Caco-2 (cell line): ENCODE results near the gene NSG1. TPM values are rescaled to one million over a fixed set of nuclear protein-coding genes. Genes with fewer than 3 reads are reported as not detected.

Experiments used
- BruUV-seq: library from RNA; stranded (reverse); fragments of 400-500 nt; replicated peaks from 2 replicates; lab custom pipeline; 2021; lab: Mats Ljungman, UMichigan
- CTCF ChIA-PET: fragments of 300-600 bp; sonication (Branson Sonifier 250); formaldehyde crosslinking; loops from one replicate; lab custom pipeline; 2022; ENCODE audit warnings: antibody characterized with exemption; lab: Charles Lee
- POLR2A ChIA-PET: fragments of 300-600 bp; sonication (Branson Sonifier 250); formaldehyde crosslinking; loops from one replicate; lab custom pipeline; 2022; ENCODE audit warnings: antibody characterized with exemption; lab: Charles Lee
- DNase-seq, 2 experiments: peaks; one replicate each; pipeline versions ENCODE4 v3.0.0 to v3.0.0-alpha.2; 2020 to 2022
- H3K27me3 ChIP-seq: replicated peaks from 2 replicates; pipeline ENCODE4 v1.6.0; 2011; ENCODE audit warnings: low read length; ENCODE audit not compliant: control insufficient read depth, insufficient read depth
- H3K36me3 ChIP-seq: 2 replicates; pipeline ENCODE4 v1.5.1; 2011; ENCODE audit warnings: low read length; ENCODE audit not compliant: control insufficient read depth, insufficient read depth
- H3K4me1 ChIP-seq: fragments of 250-450 bp; sonication (Bioruptor Pico); 2 replicates; pipeline ENCODE4 v1.5.1; 2020; ENCODE audit warnings: mild to moderate bottlenecking
- H3K4me3 ChIP-seq: 2 replicates; pipeline ENCODE4 v1.5.1; 2011; ENCODE audit warnings: low read depth, mild to moderate bottlenecking, control low read depth, low read length
- H3K9me3 ChIP-seq: fragments of 250-450 bp; sonication (Bioruptor Pico); 2 replicates; pipeline ENCODE4 v1.5.1; 2020; ENCODE audit warnings: mild to moderate bottlenecking, moderate library complexity
- H3K27ac Mint-ChIP-seq: one replicate; pipeline ENCODE4 v1.8.0; 2022; ENCODE audit warnings: mixed read lengths; ENCODE audit not compliant: unreplicated experiment
- H3K27me3 Mint-ChIP-seq: one replicate; pipeline ENCODE4 v1.8.0; 2022; ENCODE audit warnings: mixed read lengths; ENCODE audit not compliant: insufficient read depth, unreplicated experiment
- H3K36me3 Mint-ChIP-seq: one replicate; pipeline ENCODE4 v1.8.0; 2022; ENCODE audit warnings: mild to moderate bottlenecking, mixed read lengths; ENCODE audit not compliant: insufficient read depth, unreplicated experiment
- H3K4me1 Mint-ChIP-seq: one replicate; pipeline ENCODE4 v1.8.0; 2022; ENCODE audit warnings: low read depth, mixed read lengths; ENCODE audit not compliant: unreplicated experiment
- H3K4me3 Mint-ChIP-seq: one replicate; pipeline ENCODE4 v1.8.0; 2022; ENCODE audit warnings: mild to moderate bottlenecking, moderate library complexity, mixed read lengths; ENCODE audit not compliant: unreplicated experiment
- H3K9me3 Mint-ChIP-seq: one replicate; pipeline ENCODE4 v1.8.0; 2022; ENCODE audit warnings: mixed read lengths; ENCODE audit not compliant: unreplicated experiment
- CTCF ChIP-seq, 2 experiments: fragments of 200-600 bp in 1 of 2; IDR thresholded peaks; 1 replicate in 1 of 2; 2 replicates in 1 of 2; pipeline versions ENCODE4 v1.5.1 to v1.8.0; 2011 to 2022; ENCODE audit warnings: antibody characterized with exemption in 1 of 2, control low read depth in 1 of 2, inconsistent platforms in 1 of 2, low read depth in 1 of 2, low read length in 1 of 2, mild to moderate bottlenecking in 1 of 2, moderate library complexity in 1 of 2; ENCODE audit not compliant: insufficient read depth in 1 of 2, severe bottlenecking in 1 of 2, unreplicated experiment in 1 of 2
- intact Hi-C: fragments of 100-400 bp; cut with micrococcal nuclease; formaldehyde crosslinking; loops from one replicate; pipeline ENCODE4 v1.10.0; 2022; ENCODE audit not compliant: unreplicated experiment
- total RNA-seq: library from RNA; stranded (reverse); gene quantifications from 2 replicates; pipeline ENCODE4 v1.2.3, GENCODE V29; 2022

Gene NSG1
- total RNA-seq, 1 experiment from 2014 or later: 7.2 TPM

GRCh38 chr4:4432341-4433125 is 45.6 kb downstream of the NSG1 start:
- Histone ChIP-seq H3K36me3 (0 out of 2 replicates have a peak, but pooled peaks cover 2% of the 10 kb centered on the region), H3K4me3 (no peak overlapping the region), H3K27me3 (no peaks in the 10 kb centered on the region), H3K9me3 (no peaks in the 10 kb centered on the region), H3K4me1 (peaks cover 4% of the 10 kb centered on the region; the same call in 1 of the 2 replicates)
- no TSS peak for BruUV-seq
- peaks cover 13% of the 10 kb centered on the region for H3K36me3 Mint-ChIP-seq
- intact Hi-C loops: no loop called here
- no peaks in the 10 kb centered on the region for H3K27me3 Mint-ChIP-seq
- no peak for DNase-seq
- no peak overlapping the region for H3K27ac Mint-ChIP-seq
- ChIA-PET CTCF (no interaction called here), POLR2A (no interaction called here)
- no peak overlapping the region for H3K4me3 Mint-ChIP-seq
- no peaks in the 10 kb centered on the region for H3K9me3 Mint-ChIP-seq
- no peak for TF ChIP-seq CTCF (IDR thresholded peaks at IDR 0.05; ENCODE audit: insufficient read depth in 1 of 2, low read depth in 1 of 2, low read length in 1 of 2, severe bottlenecking in 1 of 2, unreplicated experiment in 1 of 2)
- no peaks in the 10 kb centered on the region for H3K4me1 Mint-ChIP-seq

GRCh38 chr4:4433941-4434340 is 47.0 kb downstream of the NSG1 start:
- intact Hi-C loops: no loop called here
- Histone ChIP-seq H3K4me3 (no peak overlapping the region), H3K36me3 (0 out of 2 replicates have a peak, but pooled peaks cover 2% of the 10 kb centered on the region), H3K4me1 (peaks cover 4% of the 10 kb centered on the region; the same call in 1 of the 2 replicates), H3K27me3 (no peaks in the 10 kb centered on the region), H3K9me3 (no peaks in the 10 kb centered on the region)
- TF ChIP-seq CTCF (IDR thresholded peaks at IDR 0.05; ENCODE audit: insufficient read depth in 1 of 2, low read depth in 1 of 2, low read length in 1 of 2, severe bottlenecking in 1 of 2, unreplicated experiment in 1 of 2): no peak
- POLR2A ChIA-PET: no interaction called here
- BruUV-seq: no TSS peak
- Mint-ChIP-seq H3K27me3 (no peaks in the 10 kb centered on the region), H3K4me1 (no peaks in the 10 kb centered on the region), H3K4me3 (no peak overlapping the region), H3K36me3 (peaks cover 13% of the 10 kb centered on the region), H3K9me3 (no peaks in the 10 kb centered on the region), H3K27ac (no peak overlapping the region)
- no peak for DNase-seq
- CTCF ChIA-PET: no interaction called here

- no peaks in the 10 kb centered on the region for H3K27me3 Mint-ChIP-seq
- intact Hi-C loops: no loop called here
- no TSS peak for BruUV-seq
- POLR2A ChIA-PET: no interaction called here
- no peaks in the 10 kb centered on the region for H3K4me1 Mint-ChIP-seq
- H3K36me3 Mint-ChIP-seq: peaks cover 6% of the 10 kb centered on the region
- H3K4me3 ChIP-seq: no peak overlapping the region
- CTCF ChIA-PET: no interaction called here
- no peaks in the 10 kb centered on the region for H3K9me3 ChIP-seq
- no peak overlapping the region for H3K27ac Mint-ChIP-seq
- no peak for TF ChIP-seq CTCF (IDR thresholded peaks at IDR 0.05; ENCODE audit: insufficient read depth in 1 of 2, low read depth in 1 of 2, low read length in 1 of 2, severe bottlenecking in 1 of 2, unreplicated experiment in 1 of 2)
- no peaks in the 10 kb centered on the region for H3K27me3 ChIP-seq
- no peaks in the 10 kb centered on the region for H3K9me3 Mint-ChIP-seq
- H3K4me1 ChIP-seq: no peaks in the 10 kb centered on the region
- H3K4me3 Mint-ChIP-seq: no peak overlapping the region
- no peaks in the 10 kb centered on the region; the same call in 1 of the 2 replicates for H3K36me3 ChIP-seq
- DNase-seq: no peak
Observed at GRCh38 chr4:4436244-4436823, 49.4 kb downstream of the NSG1 start.
